ENCODE data around the gene DLX6. TPM values are rescaled to one million over a fixed set of nuclear protein-coding genes. Genes with fewer than 3 reads are reported as not detected.
A peak's percentile ranks its signal among the peaks of the same experiment; 100 is the strongest.

Gene DLX6
- total RNA-seq, 1 donor from 2014 or later, result not detected

- DNase-seq (ENCODE audit: low read depth), result no peak
- Histone ChIP-seq H3K4me3 (ENCODE audit: low read depth, low read length) (peak overlapping the region; percentile 19), H3K27me3 (ENCODE audit: control insufficient read depth, insufficient read depth, low read length) (peaks cover 87% of the 10 kb centered on the region), H3K36me3 (ENCODE audit: control insufficient read depth, insufficient read depth, low read length) (no peaks in the 10 kb centered on the region)
- no peak for TF ChIP-seq CTCF (IDR thresholded peaks at IDR 0.05; ENCODE audit: insufficient read depth, low read length, poor library complexity, severe bottlenecking)
Measured at GRCh38 chr7:97006055-97006815, 882 bp downstream of the DLX6 start.

- no peak overlapping the region for H3K4me3 ChIP-seq (ENCODE audit: low read depth, low read length)
- TF ChIP-seq CTCF (IDR thresholded peaks at IDR 0.05; ENCODE audit: insufficient read depth, low read length, poor library complexity, severe bottlenecking), result no peak
Measured at GRCh38 chr7:97006816-97007582, 1.6 kb downstream of the DLX6 start.

GRCh38 chr7:97007583-97007861 is 2.2 kb downstream of the DLX6 start:
- TF ChIP-seq CTCF (IDR thresholded peaks at IDR 0.05; ENCODE audit: insufficient read depth, low read length, poor library complexity, severe bottlenecking), result no peak
- peaks cover 87% of the 10 kb centered on the region for H3K27me3 ChIP-seq (ENCODE audit: control insufficient read depth, insufficient read depth, low read length)
- no peaks in the 10 kb centered on the region for H3K36me3 ChIP-seq (ENCODE audit: control insufficient read depth, insufficient read depth, low read length)
- no peak overlapping the region for H3K4me3 ChIP-seq (ENCODE audit: low read depth, low read length)
- DNase-seq (ENCODE audit: low read depth), result no peak

More at GRCh38 chr7:97006816-97007582, 1.6 kb downstream of the DLX6 start:
- Histone ChIP-seq H3K36me3 (ENCODE audit: control insufficient read depth, insufficient read depth, low read length) (no peaks in the 10 kb centered on the region), H3K27me3 (ENCODE audit: control insufficient read depth, insufficient read depth, low read length) (peaks cover 87% of the 10 kb centered on the region)
- no peak for DNase-seq (ENCODE audit: low read depth)

GRCh38 chr7:97008275-97008917 is 3.0 kb downstream of the DLX6 start:
- H3K36me3 ChIP-seq (ENCODE audit: control insufficient read depth, insufficient read depth, low read length), result no peaks in the 10 kb centered on the region
- no peak for DNase-seq (ENCODE audit: low read depth)
- H3K27me3 ChIP-seq (ENCODE audit: control insufficient read depth, insufficient read depth, low read length), result peaks cover 87% of the 10 kb centered on the region
- TF ChIP-seq CTCF (IDR thresholded peaks at IDR 0.05; ENCODE audit: insufficient read depth, low read length, poor library complexity, severe bottlenecking), result no peak
- H3K4me3 ChIP-seq (ENCODE audit: low read depth, low read length), result no peak overlapping the region

- Histone ChIP-seq H3K4me3 (ENCODE audit: low read depth, low read length) (no peak overlapping the region), H3K36me3 (ENCODE audit: control insufficient read depth, insufficient read depth, low read length) (no peaks in the 10 kb centered on the region), H3K27me3 (ENCODE audit: control insufficient read depth, insufficient read depth, low read length) (peaks cover 89% of the 10 kb centered on the region)
- no peak for DNase-seq (ENCODE audit: low read depth)
- no peak for TF ChIP-seq CTCF (IDR thresholded peaks at IDR 0.05; ENCODE audit: insufficient read depth, low read length, poor library complexity, severe bottlenecking)
Measured at GRCh38 chr7:97009753-97010732, 4.7 kb downstream of the DLX6 start.
